ENCODE data around the gene CDC42BPG. TPM values are rescaled to one million over a fixed set of nuclear protein-coding genes. Genes with fewer than 3 reads are reported as not detected.
A peak's percentile ranks its signal among the peaks of the same experiment; 100 is the strongest.

The CDC42BPG gene
- total RNA-seq, 1 experiment from 2014 or later, result 21.6 TPM

DNA sequence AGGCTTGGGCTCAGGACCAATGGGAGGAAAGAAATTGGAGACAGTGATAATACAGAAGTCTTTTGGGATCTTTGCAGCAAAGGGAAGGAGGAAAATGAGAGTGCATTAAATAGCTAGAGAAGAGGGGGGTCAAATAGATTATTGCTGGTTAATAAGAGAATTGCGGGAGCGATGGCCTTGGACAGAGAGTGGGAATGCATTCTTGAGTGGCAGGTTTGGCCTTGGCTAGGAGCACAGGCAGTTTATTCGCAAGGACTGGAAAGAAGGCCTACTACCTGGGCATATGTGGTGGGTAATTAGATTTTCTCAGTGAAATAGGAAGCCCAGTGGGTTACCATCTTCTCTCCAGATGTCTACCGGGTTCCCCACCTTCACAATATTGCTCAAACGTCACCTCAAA lies 30.6 kb downstream of the CDC42BPG start:
- ATAC-seq, result no peak
- POLR2A ChIA-PET, result no interaction called here

GRCh38 chr11:64810891-64811272 lies 33.6 kb downstream of the CDC42BPG start:
- 0 out of 2 replicates have a peak, but pooled peaks have one; percentile 4 for TF ChIP-seq ETV6 (CRISPR knock-in tag; IDR thresholded peaks at IDR 0.05)
- no peak for TF ChIP-seq SOX15 (CRISPR knock-in tag; IDR thresholded peaks at IDR 0.05)
- TF ChIP-seq GTF2I (CRISPR knock-in tag; conservative IDR thresholded peaks at IDR 0.05), result no peak
- ChIA-PET CTCF (interaction anchor here (0.5 to 3.8 kb wide), 9 partner anchors 11 to 453 kb away, joined by 3 to 28 read pairs (median 5); no protein-coding TSS in a partner anchor), POLR2A (interaction anchor here (0.6 to 1.5 kb wide), 2 partner anchors 9 to 32 kb away, joined by 3 to 4 read pairs; no protein-coding TSS in a partner anchor)
- Mint-ChIP-seq H3K27ac (peak overlapping the region; percentile 76; the same call in 1 of the 2 replicates), H3K4me1 (peaks cover 6% of the 10 kb centered on the region; the same call in 1 of the 2 replicates), H3K27me3 (ENCODE audit: low read depth) (no peaks in the 10 kb centered on the region), H3K36me3 (peaks cover 11% of the 10 kb centered on the region; the same call in 1 of the 2 replicates), H3K9me3 (no peaks in the 10 kb centered on the region), H3K4me3 (peak overlapping the region; percentile 91)
- ATAC-seq (peak; percentile 4), DNase-seq (ENCODE audit: low spot score) (peak; percentile 30)

More for the DNA sequence above, 30.6 kb downstream of the CDC42BPG start:
- no peaks in the 10 kb centered on the region for H3K9me3 Mint-ChIP-seq
- no peak overlapping the region for H3K4me3 Mint-ChIP-seq
- peaks cover 6% of the 10 kb centered on the region; the same call in 1 of the 2 replicates for H3K4me1 Mint-ChIP-seq
- CTCF ChIA-PET, result interaction anchor here (1.5 kb wide), 1 partner anchor 10 kb away, joined by 4 read pairs; no protein-coding TSS in a partner anchor
- no peaks in the 10 kb centered on the region for H3K36me3 Mint-ChIP-seq
- no peak for TF ChIP-seq ZNF671 (CRISPR knock-in tag; IDR thresholded peaks at IDR 0.05)
- no peak overlapping the region for H3K27ac Mint-ChIP-seq
- H3K27me3 Mint-ChIP-seq (ENCODE audit: low read depth), result peaks cover 3% of the 10 kb centered on the region; the same call in 1 of the 2 replicates
- no peak for DNase-seq (ENCODE audit: low spot score)

GRCh38 chr11:64810271-64810890 lies 34.1 kb downstream of the CDC42BPG start, which contains the start of gene MEN1:
TSS of gene MEN1 (minus strand) at chr11:64810551. CDS start at chr11:64810109, 442 bp downstream.
- ATAC-seq (peak; percentile 99), DNase-seq (ENCODE audit: low spot score) (peak; percentile 98)
- Mint-ChIP-seq H3K9me3 (no peaks in the 10 kb centered on the region), H3K4me3 (peak within 1 kb of the TSS; percentile 91), H3K36me3 (peaks cover 15% of the 10 kb centered on the region; the same call in 1 of the 2 replicates), H3K4me1 (peaks cover 6% of the 10 kb centered on the region; the same call in 1 of the 2 replicates), H3K27ac (peak within 1 kb of the TSS; percentile 85), H3K27me3 (ENCODE audit: low read depth) (no peaks in the 10 kb centered on the region)
- POLR2A ChIA-PET, result interaction anchor here (1.5 kb wide), 1 partner anchor 31 kb away, joined by 4 read pairs; no protein-coding TSS in a partner anchor
- CTCF ChIA-PET, result interaction anchor here (0.5 to 3.8 kb wide), 10 partner anchors 11 to 455 kb away, joined by 3 to 28 read pairs (median 5); partner anchors contain the start of gene SF1
- TF ChIP-seq SP1 (CRISPR knock-in tag; conservative IDR thresholded peaks at IDR 0.05), result peak; percentile 92
- TF ChIP-seq ZNF396 (CRISPR knock-in tag; IDR thresholded peaks at IDR 0.05; ENCODE audit: borderline replicate concordance), result no peak
- no peak for TF ChIP-seq E2F4 (CRISPR knock-in tag; IDR thresholded peaks at IDR 0.05; ENCODE audit: borderline replicate concordance, low read depth)
- TF ChIP-seq, protein P1, sequence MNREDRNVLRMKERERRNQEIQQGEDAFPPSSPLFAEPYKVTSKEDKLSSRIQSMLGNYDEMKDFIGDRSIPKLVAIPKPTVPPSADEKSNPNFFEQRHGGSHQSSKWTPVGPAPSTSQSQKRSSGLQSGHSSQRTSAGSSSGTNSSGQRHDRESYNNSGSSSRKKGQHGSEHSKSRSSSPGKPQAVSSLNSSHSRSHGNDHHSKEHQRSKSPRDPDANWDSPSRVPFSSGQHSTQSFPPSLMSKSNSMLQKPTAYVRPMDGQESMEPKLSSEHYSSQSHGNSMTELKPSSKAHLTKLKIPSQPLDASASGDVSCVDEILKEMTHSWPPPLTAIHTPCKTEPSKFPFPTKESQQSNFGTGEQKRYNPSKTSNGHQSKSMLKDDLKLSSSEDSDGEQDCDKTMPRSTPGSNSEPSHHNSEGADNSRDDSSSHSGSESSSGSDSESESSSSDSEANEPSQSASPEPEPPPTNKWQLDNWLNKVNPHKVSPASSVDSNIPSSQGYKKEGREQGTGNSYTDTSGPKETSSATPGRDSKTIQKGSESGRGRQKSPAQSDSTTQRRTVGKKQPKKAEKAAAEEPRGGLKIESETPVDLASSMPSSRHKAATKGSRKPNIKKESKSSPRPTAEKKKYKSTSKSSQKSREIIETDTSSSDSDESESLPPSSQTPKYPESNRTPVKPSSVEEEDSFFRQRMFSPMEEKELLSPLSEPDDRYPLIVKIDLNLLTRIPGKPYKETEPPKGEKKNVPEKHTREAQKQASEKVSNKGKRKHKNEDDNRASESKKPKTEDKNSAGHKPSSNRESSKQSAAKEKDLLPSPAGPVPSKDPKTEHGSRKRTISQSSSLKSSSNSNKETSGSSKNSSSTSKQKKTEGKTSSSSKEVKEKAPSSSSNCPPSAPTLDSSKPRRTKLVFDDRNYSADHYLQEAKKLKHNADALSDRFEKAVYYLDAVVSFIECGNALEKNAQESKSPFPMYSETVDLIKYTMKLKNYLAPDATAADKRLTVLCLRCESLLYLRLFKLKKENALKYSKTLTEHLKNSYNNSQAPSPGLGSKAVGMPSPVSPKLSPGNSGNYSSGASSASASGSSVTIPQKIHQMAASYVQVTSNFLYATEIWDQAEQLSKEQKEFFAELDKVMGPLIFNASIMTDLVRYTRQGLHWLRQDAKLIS (CRISPR knock-in tag; IDR thresholded peaks at IDR 0.05; ENCODE audit: borderline replicate concordance), result no peak
- peak; percentile 12; the same call in 1 of the 2 replicates for TF ChIP-seq USF1 (CRISPR knock-in tag; IDR thresholded peaks at IDR 0.05)
- no peak for TF ChIP-seq ATF2 (CRISPR knock-in tag; IDR thresholded peaks at IDR 0.05; ENCODE audit: borderline replicate concordance, low read depth)
- peak; percentile 20; the same call in 1 of the 2 replicates for TF ChIP-seq USF2 (CRISPR knock-in tag; IDR thresholded peaks at IDR 0.05)
- TF ChIP-seq, protein P2, sequence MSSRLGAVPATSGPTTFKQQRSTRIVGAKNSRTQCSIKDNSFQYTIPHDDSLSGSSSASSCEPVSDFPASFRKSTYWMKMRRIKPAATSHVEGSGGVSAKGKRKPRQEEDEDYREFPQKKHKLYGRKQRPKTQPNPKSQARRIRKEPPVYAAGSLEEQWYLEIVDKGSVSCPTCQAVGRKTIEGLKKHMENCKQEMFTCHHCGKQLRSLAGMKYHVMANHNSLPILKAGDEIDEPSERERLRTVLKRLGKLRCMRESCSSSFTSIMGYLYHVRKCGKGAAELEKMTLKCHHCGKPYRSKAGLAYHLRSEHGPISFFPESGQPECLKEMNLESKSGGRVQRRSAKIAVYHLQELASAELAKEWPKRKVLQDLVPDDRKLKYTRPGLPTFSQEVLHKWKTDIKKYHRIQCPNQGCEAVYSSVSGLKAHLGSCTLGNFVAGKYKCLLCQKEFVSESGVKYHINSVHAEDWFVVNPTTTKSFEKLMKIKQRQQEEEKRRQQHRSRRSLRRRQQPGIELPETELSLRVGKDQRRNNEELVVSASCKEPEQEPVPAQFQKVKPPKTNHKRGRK (CRISPR knock-in tag; IDR thresholded peaks at IDR 0.05; ENCODE audit: borderline replicate concordance), result no peak
- no peak for TF ChIP-seq NR3C1 (CRISPR knock-in tag; conservative IDR thresholded peaks at IDR 0.05; ENCODE audit: low read depth)
- peak; percentile 29; the same call in 1 of the 2 replicates for TF ChIP-seq TEAD1 (CRISPR knock-in tag; IDR thresholded peaks at IDR 0.05)
- no peak for TF ChIP-seq RELA (CRISPR knock-in tag; IDR thresholded peaks at IDR 0.05; ENCODE audit: borderline replicate concordance)
- TF ChIP-seq RORB (CRISPR knock-in tag; IDR thresholded peaks at IDR 0.05), result no peak
- TF ChIP-seq NR2C2 (CRISPR knock-in tag; IDR thresholded peaks at IDR 0.05), result no peak
- TF ChIP-seq, protein P3, sequence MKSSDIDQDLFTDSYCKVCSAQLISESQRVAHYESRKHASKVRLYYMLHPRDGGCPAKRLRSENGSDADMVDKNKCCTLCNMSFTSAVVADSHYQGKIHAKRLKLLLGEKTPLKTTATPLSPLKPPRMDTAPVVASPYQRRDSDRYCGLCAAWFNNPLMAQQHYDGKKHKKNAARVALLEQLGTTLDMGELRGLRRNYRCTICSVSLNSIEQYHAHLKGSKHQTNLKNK (CRISPR knock-in tag; IDR thresholded peaks at IDR 0.05), result no peak
- TF ChIP-seq NFATC4 (CRISPR knock-in tag; IDR thresholded peaks at IDR 0.05), result no peak
- no peak for TF ChIP-seq ELF4 (CRISPR knock-in tag; IDR thresholded peaks at IDR 0.05; ENCODE audit: low read depth)
